ENCODE data around the gene SETD4.

GRCh38 chr21:36004441-36004840 is 55.9 kb downstream of the SETD4 start:
- TF ChIP-seq CTCF (IDR thresholded peaks at IDR 0.05; ENCODE audit: low read depth, low read length) (no peak), MAX (IDR thresholded peaks at IDR 0.05; ENCODE audit: low read depth, low read length) (no peak), POLR2A (IDR thresholded peaks at IDR 0.05; ENCODE audit: extremely low read depth, insufficient read length) (no peak)
